ES-I3 (cell line): ENCODE measurements around the gene TMEM242.

Experiments
- H3K36me3 ChIP-seq: 2 replicates; pipeline ENCODE4 v1.6.1; 2013; ENCODE audit warnings: mild to moderate bottlenecking, low read length, control low read depth, moderate library complexity; ENCODE audit not compliant: insufficient read depth
- H3K4me1 ChIP-seq: 2 replicates; pipeline ENCODE4 v1.6.1; 2013; ENCODE audit warnings: mild to moderate bottlenecking, control low read depth, low read length; ENCODE audit not compliant: insufficient read depth
- H3K9ac ChIP-seq: 2 replicates; pipeline ENCODE4 v1.6.1; 2013; ENCODE audit warnings: low read depth, mild to moderate bottlenecking, low read length, moderate library complexity
- H3K9me3 ChIP-seq: 2 replicates; pipeline ENCODE4 v1.6.1; 2013; ENCODE audit warnings: mild to moderate bottlenecking, low read length, moderate library complexity; ENCODE audit not compliant: control insufficient read depth, insufficient read depth

The TMEM242 gene

DNA sequence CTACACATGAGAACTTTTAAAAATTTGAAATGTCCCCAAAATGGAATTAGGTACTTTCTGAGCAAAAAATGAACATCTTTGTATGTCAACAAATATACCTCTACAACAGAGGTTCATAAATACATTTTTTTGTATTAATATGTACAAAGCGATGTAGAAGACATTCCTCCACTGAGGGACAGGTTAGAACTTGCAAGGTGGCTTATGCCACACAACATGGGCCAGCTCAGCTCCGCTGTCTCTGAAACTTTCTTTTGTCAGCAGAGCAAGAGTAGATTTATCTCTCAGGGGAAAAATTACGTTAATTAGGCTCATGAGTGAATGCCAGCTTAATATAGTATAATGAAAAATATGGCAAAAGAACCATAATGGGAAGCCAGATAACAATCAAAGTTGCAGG is 10.6 kb upstream of the TMEM242 start:
- H3K9ac ChIP-seq = no peak overlapping the region
- no peaks in the 10 kb centered on the region; the same call in 1 of the 2 replicates for H3K36me3 ChIP-seq
- no peaks in the 10 kb centered on the region for H3K4me1 ChIP-seq
- no peaks in the 10 kb centered on the region for H3K9me3 ChIP-seq

- no peaks in the 10 kb centered on the region; the same call in 1 of the 2 replicates for H3K36me3 ChIP-seq
- no peaks in the 10 kb centered on the region for H3K4me1 ChIP-seq
- H3K9ac ChIP-seq = no peak overlapping the region
- H3K9me3 ChIP-seq = no peaks in the 10 kb centered on the region
Measured at GRCh38 chr6:157333537-157333936, 10.2 kb upstream of the TMEM242 start.

DNA sequence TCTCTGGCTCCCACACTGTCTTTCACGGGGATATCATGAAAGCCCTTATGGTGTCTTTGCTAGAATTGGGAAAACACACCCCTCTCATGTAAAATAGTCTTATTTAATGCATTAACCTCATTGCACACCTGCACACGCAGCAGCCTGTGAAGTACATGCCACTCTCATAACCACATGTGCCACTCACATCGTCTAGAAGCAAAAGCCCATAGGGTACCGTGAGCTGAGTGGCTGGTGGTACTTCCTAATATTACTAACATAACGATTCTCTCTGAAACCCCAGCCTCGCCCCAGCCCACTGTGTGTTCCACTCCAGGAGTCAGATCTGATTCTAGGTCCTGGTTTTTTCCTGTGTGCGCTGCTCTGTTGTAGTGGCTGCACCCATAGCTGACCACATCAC is 9.5 kb upstream of the TMEM242 start:
- H3K4me1 ChIP-seq = no peaks in the 10 kb centered on the region
- H3K9me3 ChIP-seq = no peaks in the 10 kb centered on the region
- no peak overlapping the region for H3K9ac ChIP-seq
- no peaks in the 10 kb centered on the region; the same call in 1 of the 2 replicates for H3K36me3 ChIP-seq

DNA sequence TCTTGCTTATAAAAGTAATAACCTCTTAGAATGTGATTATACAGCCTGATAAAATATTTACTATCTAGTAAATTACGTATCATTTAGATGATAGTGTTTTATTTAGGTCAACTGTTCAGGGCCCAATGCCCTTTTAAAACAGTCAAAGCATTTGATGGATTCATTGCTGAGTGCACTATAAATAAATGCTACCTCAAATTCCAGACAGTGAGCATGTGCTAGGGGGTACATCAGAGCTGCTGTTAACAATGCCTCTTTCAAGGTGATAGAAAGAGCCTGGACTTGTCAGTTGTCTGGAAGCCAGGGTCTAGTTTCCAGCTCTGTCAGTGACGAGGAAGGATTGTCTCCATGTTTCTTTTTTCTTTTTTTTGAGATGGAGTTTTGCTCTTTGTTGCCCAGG is 7.5 kb upstream of the TMEM242 start:
- Histone ChIP-seq H3K9me3 (no peaks in the 10 kb centered on the region), H3K4me1 (no peaks in the 10 kb centered on the region), H3K36me3 (no peaks in the 10 kb centered on the region; the same call in 1 of the 2 replicates), H3K9ac (no peak overlapping the region)

DNA sequence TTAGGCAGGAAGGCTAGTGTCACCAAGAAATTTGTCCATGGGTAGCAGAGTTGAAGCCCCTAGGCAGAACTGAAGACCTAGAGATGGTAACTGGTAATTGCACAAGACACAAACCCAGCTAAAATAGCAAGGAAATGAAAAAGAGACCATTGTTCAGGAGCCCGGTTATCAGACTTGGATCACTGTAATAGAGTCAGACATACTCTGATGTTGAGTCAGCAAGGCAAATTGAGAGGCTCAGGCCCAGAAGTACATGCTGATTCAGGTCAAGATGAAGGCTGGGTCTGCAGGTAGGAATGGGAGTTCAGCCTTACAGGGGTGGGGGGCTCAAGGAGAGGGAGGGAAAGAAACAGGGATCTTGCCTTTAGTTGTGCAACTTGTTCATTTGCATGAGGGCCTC is 6.5 kb upstream of the TMEM242 start:
- H3K4me1 ChIP-seq = no peaks in the 10 kb centered on the region
- no peak overlapping the region for H3K9ac ChIP-seq
- no peaks in the 10 kb centered on the region; the same call in 1 of the 2 replicates for H3K36me3 ChIP-seq
- no peaks in the 10 kb centered on the region for H3K9me3 ChIP-seq

- H3K9ac ChIP-seq = no peak overlapping the region
- no peaks in the 10 kb centered on the region; the same call in 1 of the 2 replicates for H3K36me3 ChIP-seq
- H3K4me1 ChIP-seq = no peaks in the 10 kb centered on the region
- H3K9me3 ChIP-seq = no peaks in the 10 kb centered on the region
Measured at GRCh38 chr6:157328108-157328692, 4.9 kb upstream of the TMEM242 start.

DNA sequence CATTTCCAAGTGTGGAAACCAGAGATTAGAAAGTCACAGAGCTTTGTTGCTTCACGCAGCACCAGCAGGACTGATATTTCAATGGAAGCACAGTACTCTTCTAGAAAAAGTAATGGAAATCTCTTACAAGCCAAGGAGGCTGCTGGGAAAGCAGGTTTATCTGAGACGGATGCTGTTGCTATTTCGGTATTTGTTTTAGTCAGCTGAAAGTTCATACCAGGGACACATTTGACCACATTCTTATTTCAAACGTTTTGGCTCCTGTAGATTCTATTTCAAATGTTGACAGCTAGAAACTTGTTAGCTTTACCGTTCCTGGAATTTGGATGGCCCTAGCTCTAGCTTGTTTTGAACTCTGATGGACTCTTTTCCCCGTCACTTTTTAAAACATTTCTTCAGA is 3.7 kb upstream of the TMEM242 start:
- H3K9me3 ChIP-seq = no peaks in the 10 kb centered on the region

DNA sequence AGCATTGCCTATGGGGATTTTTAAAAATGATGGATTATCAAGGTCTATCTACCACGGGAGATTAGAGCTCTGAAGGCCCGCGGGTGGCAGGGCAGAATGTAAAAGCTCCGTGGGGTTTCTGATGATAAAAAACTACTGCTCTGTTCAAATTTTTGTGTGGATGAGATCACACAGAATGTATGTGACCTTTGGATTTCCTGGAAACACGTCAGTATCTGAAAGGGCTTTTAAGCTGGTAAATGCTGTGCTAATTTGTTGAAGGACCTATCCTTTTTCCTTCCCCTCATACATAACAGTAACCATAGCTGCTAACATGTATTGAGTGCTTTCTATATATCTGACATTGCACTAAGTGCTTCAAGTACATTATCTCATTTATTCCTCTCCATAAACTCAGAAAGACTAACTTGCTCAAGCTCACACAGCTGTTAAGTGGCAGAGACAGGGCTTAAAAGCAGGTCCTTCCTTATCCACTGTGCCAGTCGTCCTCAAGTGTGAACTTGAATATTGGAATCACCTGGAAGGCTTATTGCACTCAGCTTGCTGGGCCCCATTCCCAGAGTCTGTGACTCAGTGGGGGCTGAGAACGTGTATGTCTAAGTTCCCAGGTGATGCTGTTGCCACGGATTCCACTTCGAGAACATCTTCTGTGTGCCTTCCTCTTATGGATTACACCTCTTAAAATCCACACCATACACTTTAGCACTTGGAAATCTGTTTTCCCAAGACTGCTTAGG is 1.9 kb upstream of the TMEM242 start:
- no peaks in the 10 kb centered on the region for H3K9me3 ChIP-seq
- H3K4me1 ChIP-seq = no peaks in the 10 kb centered on the region

More for the DNA sequence above, 3.7 kb upstream of the TMEM242 start:
- Histone ChIP-seq H3K4me1 (no peaks in the 10 kb centered on the region), H3K9ac (no peak overlapping the region), H3K36me3 (no peaks in the 10 kb centered on the region; the same call in 1 of the 2 replicates)

DNA sequence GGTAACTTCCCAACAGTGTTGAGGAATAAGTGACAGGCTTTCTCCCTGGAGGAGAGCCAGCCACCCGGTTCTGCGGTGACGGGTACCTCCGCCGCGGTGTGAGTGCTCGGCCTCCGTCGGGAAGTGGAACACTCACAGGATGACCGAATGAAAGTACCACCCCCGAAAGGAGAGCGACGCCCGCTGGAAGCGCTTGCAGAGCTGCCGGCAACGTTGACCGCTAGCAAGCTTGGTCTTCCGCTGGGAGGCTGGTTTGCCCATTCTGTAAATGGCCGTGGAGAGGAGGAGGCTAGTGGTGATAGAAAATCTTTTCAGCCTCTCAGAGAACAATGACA is 614 bp upstream of the TMEM242 start:
- Histone ChIP-seq H3K9ac (peak overlapping the region; percentile 92), H3K9me3 (no peaks in the 10 kb centered on the region), H3K36me3 (peaks cover 2% of the 10 kb centered on the region; the same call in 1 of the 2 replicates), H3K4me1 (no peaks in the 10 kb centered on the region)

More for the DNA sequence above, 1.9 kb upstream of the TMEM242 start:
- Histone ChIP-seq H3K9ac (no peak overlapping the region), H3K36me3 (peaks cover 2% of the 10 kb centered on the region)

GRCh38 chr6:157322792-157323254 is 496 bp downstream of the TMEM242 start:
- Histone ChIP-seq H3K36me3 (peaks cover 2% of the 10 kb centered on the region; the same call in 1 of the 2 replicates), H3K4me1 (no peaks in the 10 kb centered on the region), H3K9me3 (no peaks in the 10 kb centered on the region), H3K9ac (peak overlapping the region; percentile 92)

GRCh38 chr6:157316871-157317814 is 6.2 kb downstream of the TMEM242 start:
- H3K36me3 ChIP-seq = peaks cover 2% of the 10 kb centered on the region; the same call in 1 of the 2 replicates

GRCh38 chr6:157314705-157315321 is 8.5 kb downstream of the TMEM242 start:
- Histone ChIP-seq H3K9ac (no peak overlapping the region), H3K4me1 (no peaks in the 10 kb centered on the region), H3K36me3 (no peaks in the 10 kb centered on the region), H3K9me3 (no peaks in the 10 kb centered on the region)

More at GRCh38 chr6:157316871-157317814, 6.2 kb downstream of the TMEM242 start:
- Histone ChIP-seq H3K4me1 (no peaks in the 10 kb centered on the region), H3K9me3 (no peaks in the 10 kb centered on the region), H3K9ac (no peak overlapping the region)

- Histone ChIP-seq H3K9ac (no peak overlapping the region), H3K36me3 (no peaks in the 10 kb centered on the region), H3K4me1 (no peaks in the 10 kb centered on the region), H3K9me3 (no peaks in the 10 kb centered on the region)
Measured at GRCh38 chr6:157313531-157314467, 9.5 kb downstream of the TMEM242 start.
